Transverse colon (tissue), 4 donors: Measurements from ENCODE around the gene EPB41L1.

Source experiments
- POLR2AphosphoS5 ChIP-seq, 3 donors: sonication (generic); formaldehyde crosslinking; IDR thresholded peaks; one replicate each; pipeline ENCODE4 v1.6.1; 2016; ENCODE audit warnings: antibody characterized with exemption in 3 of 3
- TF ChIP-seq, protein P1 (sequence below), 5 experiments: fragments of 200-600 bp in 3 of 5; fragments of 450-650 bp in 2 of 5; sonication (generic) in 3 of 5; IDR thresholded peaks; 1 replicate in 2 of 5; 2 replicates in 3 of 5; pipeline ENCODE4 v1.5.1; 2016 to 2017; ENCODE audit warnings: antibody characterized with exemption in 5 of 5, inconsistent platforms in 3 of 5, mild to moderate bottlenecking in 2 of 5, moderate library complexity in 1 of 5

- TF ChIP-seq POLR2AphosphoS5 (IDR thresholded peaks at IDR 0.05): no peak
- TF ChIP-seq, protein P1, sequence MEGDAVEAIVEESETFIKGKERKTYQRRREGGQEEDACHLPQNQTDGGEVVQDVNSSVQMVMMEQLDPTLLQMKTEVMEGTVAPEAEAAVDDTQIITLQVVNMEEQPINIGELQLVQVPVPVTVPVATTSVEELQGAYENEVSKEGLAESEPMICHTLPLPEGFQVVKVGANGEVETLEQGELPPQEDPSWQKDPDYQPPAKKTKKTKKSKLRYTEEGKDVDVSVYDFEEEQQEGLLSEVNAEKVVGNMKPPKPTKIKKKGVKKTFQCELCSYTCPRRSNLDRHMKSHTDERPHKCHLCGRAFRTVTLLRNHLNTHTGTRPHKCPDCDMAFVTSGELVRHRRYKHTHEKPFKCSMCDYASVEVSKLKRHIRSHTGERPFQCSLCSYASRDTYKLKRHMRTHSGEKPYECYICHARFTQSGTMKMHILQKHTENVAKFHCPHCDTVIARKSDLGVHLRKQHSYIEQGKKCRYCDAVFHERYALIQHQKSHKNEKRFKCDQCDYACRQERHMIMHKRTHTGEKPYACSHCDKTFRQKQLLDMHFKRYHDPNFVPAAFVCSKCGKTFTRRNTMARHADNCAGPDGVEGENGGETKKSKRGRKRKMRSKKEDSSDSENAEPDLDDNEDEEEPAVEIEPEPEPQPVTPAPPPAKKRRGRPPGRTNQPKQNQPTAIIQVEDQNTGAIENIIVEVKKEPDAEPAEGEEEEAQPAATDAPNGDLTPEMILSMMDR (IDR thresholded peaks at IDR 0.05): no peak
Measured at GRCh38 chr20:36109251-36109947, 45.1 kb upstream of the EPB41L1 start.
